ENCODE data around the gene SLC38A5.

GRCh38 chrX:48480142-48480541, 10.1 kb upstream of the SLC38A5 start:
- no peak for TF ChIP-seq CTCF (IDR thresholded peaks at IDR 0.05)
- TF ChIP-seq POLR2A (IDR thresholded peaks at IDR 0.05; ENCODE audit: low read depth): no peak

All from esophagus muscularis mucosa (tissue), 3 donors.